Esophagus muscularis mucosa (tissue), 4 donors: ENCODE measurements around the gene PTPRD. TPM values are rescaled to one million over a fixed set of nuclear protein-coding genes. Genes with fewer than 3 reads are reported as not detected.

ENCODE experiments used
- DNase-seq: peaks from one replicate; pipeline ENCODE4 v3.0.0-alpha.2; 2017; ENCODE audit errors: extremely low spot score
- H3K27ac ChIP-seq, 4 donors: fragments of 200-600 bp; sonication (generic); replicated peaks in 1 of 4; 1 replicate in 3 of 4; 2 replicates in 1 of 4; pipeline ENCODE4 v1.5.1; 2016 to 2019; ENCODE audit warnings: mild to moderate bottlenecking in 1 of 4
- H3K27me3 ChIP-seq, 4 donors: fragments of 200-600 bp; sonication (generic); one replicate each; pipeline versions ENCODE4 v1.5.1 to v1.6.0; 2016 to 2019
- H3K36me3 ChIP-seq, 4 donors: fragments of 200-600 bp; sonication (generic); one replicate each; pipeline ENCODE4 v1.5.1; 2016 to 2019
- H3K4me1 ChIP-seq, 4 donors: fragments of 200-600 bp; sonication (generic); one replicate each; pipeline ENCODE4 v1.5.1; 2016 to 2019
- H3K4me3 ChIP-seq, 4 donors: fragments of 200-600 bp; sonication (generic); 1 replicate in 2 of 4; 2 replicates in 2 of 4; pipeline ENCODE4 v1.5.1; 2016 to 2019; ENCODE audit warnings: mild to moderate bottlenecking in 4 of 4, moderate library complexity in 1 of 4
- H3K9me3 ChIP-seq, 4 donors: fragments of 200-600 bp; sonication (generic); 1 replicate in 3 of 4; 2 replicates in 1 of 4; pipeline ENCODE4 v1.5.1; 2016 to 2019
- EP300 ChIP-seq: sonication (generic); formaldehyde crosslinking; IDR thresholded peaks from one replicate; pipeline ENCODE4 v1.6.1; 2017; ENCODE audit warnings: antibody characterized with exemption
- POLR2A ChIP-seq: fragments of 450-650 bp; IDR thresholded peaks from one replicate; pipeline ENCODE4 v1.6.1; 2017; ENCODE audit warnings: antibody characterized with exemption, moderate library complexity, mild to moderate bottlenecking, low read depth
- POLR2AphosphoS5 ChIP-seq, 2 donors: sonication (generic); formaldehyde crosslinking; IDR thresholded peaks; one replicate each; pipeline ENCODE4 v1.6.1; 2017; ENCODE audit warnings: antibody characterized with exemption in 2 of 2
- WGBS: methylation state at CpG from one replicate; pipeline ENCODE4 v1.1.5; 2018; 5-methylcytosine and 5-hydroxymethylcytosine counted together
- intact Hi-C: fragments of 100-400 bp; cut with DNase I; formaldehyde crosslinking; loops from one replicate; pipeline ENCODE4 v1.15.1; 2023
- total RNA-seq, 4 donors: library from RNA; depleted of rRNA; stranded (reverse); fragments of >200 nt; gene quantifications; one replicate each; pipeline versions ENCODE4 v1.1.0 to v1.2.1, GENCODE V29; 2016
- TF ChIP-seq, protein P1 (sequence below), 3 experiments: fragments of 200-600 bp in 2 of 3; fragments of 450-650 bp in 1 of 3; sonication (generic) in 2 of 3; IDR thresholded peaks; one replicate each; pipeline ENCODE4 v1.5.1; 2017 to 2019; ENCODE audit warnings: antibody characterized with exemption in 3 of 3, mild to moderate bottlenecking in 2 of 3, moderate library complexity in 1 of 3

PTPRD gene
- total RNA-seq, 4 donors from 2014 or later = 4.1 to 6.6 (median 5.0) TPM

- no peaks in the 10 kb centered on the region for H3K9me3 ChIP-seq
These were observed 1732.7 kb downstream of the PTPRD start for GRCh38 chr9:8880060-8880459.

DNA sequence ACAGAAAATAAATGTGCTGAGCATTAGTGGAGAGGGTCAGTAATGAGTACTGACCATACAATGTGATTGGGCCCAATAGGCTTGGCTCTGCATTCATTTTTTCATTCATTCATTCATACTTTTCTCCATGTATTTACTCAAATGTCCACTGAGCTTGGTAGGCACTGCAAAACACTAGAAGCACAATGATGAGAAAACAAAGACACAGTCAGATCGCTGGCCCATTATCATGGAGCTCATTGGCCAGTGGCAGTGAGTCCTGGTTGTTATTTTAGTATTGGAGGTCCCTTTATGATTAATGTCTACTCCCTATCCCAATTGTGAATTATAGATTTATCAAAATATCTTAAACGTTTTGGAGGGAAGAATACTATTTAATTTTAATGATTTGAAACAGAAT is 1733.5 kb downstream of the PTPRD start:
- 73% methylated on average over 2 of the region's 2 CpGs for WGBS
- Histone ChIP-seq H3K27me3 (no peaks in the 10 kb centered on the region), H3K36me3 (no peaks in the 10 kb centered on the region), H3K4me1 (no peaks in the 10 kb centered on the region), H3K9me3 (no peaks in the 10 kb centered on the region), H3K4me3 (no peak overlapping the region), H3K27ac (no peak overlapping the region)
- intact Hi-C loops = no loop called here
- no peak for TF ChIP-seq POLR2AphosphoS5 (IDR thresholded peaks at IDR 0.05)
- TF ChIP-seq EP300 = no peak
- TF ChIP-seq POLR2A = no peak
- TF ChIP-seq, protein P1, sequence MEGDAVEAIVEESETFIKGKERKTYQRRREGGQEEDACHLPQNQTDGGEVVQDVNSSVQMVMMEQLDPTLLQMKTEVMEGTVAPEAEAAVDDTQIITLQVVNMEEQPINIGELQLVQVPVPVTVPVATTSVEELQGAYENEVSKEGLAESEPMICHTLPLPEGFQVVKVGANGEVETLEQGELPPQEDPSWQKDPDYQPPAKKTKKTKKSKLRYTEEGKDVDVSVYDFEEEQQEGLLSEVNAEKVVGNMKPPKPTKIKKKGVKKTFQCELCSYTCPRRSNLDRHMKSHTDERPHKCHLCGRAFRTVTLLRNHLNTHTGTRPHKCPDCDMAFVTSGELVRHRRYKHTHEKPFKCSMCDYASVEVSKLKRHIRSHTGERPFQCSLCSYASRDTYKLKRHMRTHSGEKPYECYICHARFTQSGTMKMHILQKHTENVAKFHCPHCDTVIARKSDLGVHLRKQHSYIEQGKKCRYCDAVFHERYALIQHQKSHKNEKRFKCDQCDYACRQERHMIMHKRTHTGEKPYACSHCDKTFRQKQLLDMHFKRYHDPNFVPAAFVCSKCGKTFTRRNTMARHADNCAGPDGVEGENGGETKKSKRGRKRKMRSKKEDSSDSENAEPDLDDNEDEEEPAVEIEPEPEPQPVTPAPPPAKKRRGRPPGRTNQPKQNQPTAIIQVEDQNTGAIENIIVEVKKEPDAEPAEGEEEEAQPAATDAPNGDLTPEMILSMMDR (IDR thresholded peaks at IDR 0.05) = no peak
- no peak for DNase-seq

More at GRCh38 chr9:8880060-8880459, 1732.7 kb downstream of the PTPRD start:
- WGBS = 59% methylated on average over 3 of the region's 3 CpGs
- H3K36me3 ChIP-seq = no peaks in the 10 kb centered on the region
- TF ChIP-seq POLR2A (no peak), EP300 (no peak), POLR2AphosphoS5 (IDR thresholded peaks at IDR 0.05) (no peak)
- TF ChIP-seq, protein P1 (IDR thresholded peaks at IDR 0.05) = no peak
- no peaks in the 10 kb centered on the region for H3K4me1 ChIP-seq
- intact Hi-C loops = no loop called here
- no peak overlapping the region for H3K4me3 ChIP-seq
- H3K27ac ChIP-seq = no peak overlapping the region
- no peak for DNase-seq
- no peaks in the 10 kb centered on the region for H3K27me3 ChIP-seq

GRCh38 chr9:8877753-8878494 is 1734.9 kb downstream of the PTPRD start:
- Histone ChIP-seq H3K27ac (no peak overlapping the region), H3K36me3 (no peaks in the 10 kb centered on the region), H3K4me1 (no peaks in the 10 kb centered on the region), H3K4me3 (no peak overlapping the region), H3K9me3 (no peaks in the 10 kb centered on the region), H3K27me3 (no peaks in the 10 kb centered on the region)
- no peak for TF ChIP-seq POLR2A
- TF ChIP-seq EP300 = no peak
- no peak for TF ChIP-seq POLR2AphosphoS5 (IDR thresholded peaks at IDR 0.05)
- TF ChIP-seq, protein P1 (IDR thresholded peaks at IDR 0.05) = no peak
- no peak for DNase-seq
- WGBS = 72% methylated on average over 3 of the region's 3 CpGs
- intact Hi-C loops = no loop called here

GRCh38 chr9:8876303-8876702 is 1736.5 kb downstream of the PTPRD start:
- TF ChIP-seq EP300 (no peak), POLR2A (no peak), POLR2AphosphoS5 (IDR thresholded peaks at IDR 0.05) (no peak)
- TF ChIP-seq, protein P1 (IDR thresholded peaks at IDR 0.05) = no peak
- no peak for DNase-seq
- no peaks in the 10 kb centered on the region for H3K36me3 ChIP-seq
- H3K27ac ChIP-seq = no peak overlapping the region
- H3K4me1 ChIP-seq = no peaks in the 10 kb centered on the region
- no peak overlapping the region for H3K4me3 ChIP-seq
- 90% methylated on average over 2 of the region's 2 CpGs for WGBS
- H3K9me3 ChIP-seq = no peaks in the 10 kb centered on the region
- no peaks in the 10 kb centered on the region for H3K27me3 ChIP-seq
- intact Hi-C loops = no loop called here

GRCh38 chr9:8874482-8874881 is 1738.3 kb downstream of the PTPRD start:
- no peak for DNase-seq
- Histone ChIP-seq H3K9me3 (no peaks in the 10 kb centered on the region), H3K4me1 (no peaks in the 10 kb centered on the region), H3K27ac (no peak overlapping the region), H3K27me3 (no peaks in the 10 kb centered on the region), H3K36me3 (no peaks in the 10 kb centered on the region), H3K4me3 (no peak overlapping the region)
- intact Hi-C loops = no loop called here
- 86% methylated on average over 1 of the region's 1 CpG for WGBS
- TF ChIP-seq POLR2AphosphoS5 (IDR thresholded peaks at IDR 0.05) (no peak), POLR2A (no peak), EP300 (no peak)
- TF ChIP-seq, protein P1 (IDR thresholded peaks at IDR 0.05) = no peak
